Stomach (tissue), 4 donors: ENCODE measurements around the gene WDR64.

Source experiments
- POLR2AphosphoS5 ChIP-seq, 3 donors: sonication (generic); formaldehyde crosslinking; IDR thresholded peaks; one replicate each; pipeline ENCODE4 v1.6.1; 2016; ENCODE audit warnings: antibody characterized with exemption in 3 of 3
- TF ChIP-seq, protein P1 (sequence below), 7 experiments: fragments of 450-650 bp in 4 of 7; fragments of 200-600 bp in 3 of 7; sonication (generic) in 3 of 7; IDR thresholded peaks; one replicate each; pipeline ENCODE4 v1.5.1; 2016 to 2019; ENCODE audit warnings: antibody characterized with exemption in 7 of 7, control low read depth in 2 of 7, mild to moderate bottlenecking in 1 of 7

DNA sequence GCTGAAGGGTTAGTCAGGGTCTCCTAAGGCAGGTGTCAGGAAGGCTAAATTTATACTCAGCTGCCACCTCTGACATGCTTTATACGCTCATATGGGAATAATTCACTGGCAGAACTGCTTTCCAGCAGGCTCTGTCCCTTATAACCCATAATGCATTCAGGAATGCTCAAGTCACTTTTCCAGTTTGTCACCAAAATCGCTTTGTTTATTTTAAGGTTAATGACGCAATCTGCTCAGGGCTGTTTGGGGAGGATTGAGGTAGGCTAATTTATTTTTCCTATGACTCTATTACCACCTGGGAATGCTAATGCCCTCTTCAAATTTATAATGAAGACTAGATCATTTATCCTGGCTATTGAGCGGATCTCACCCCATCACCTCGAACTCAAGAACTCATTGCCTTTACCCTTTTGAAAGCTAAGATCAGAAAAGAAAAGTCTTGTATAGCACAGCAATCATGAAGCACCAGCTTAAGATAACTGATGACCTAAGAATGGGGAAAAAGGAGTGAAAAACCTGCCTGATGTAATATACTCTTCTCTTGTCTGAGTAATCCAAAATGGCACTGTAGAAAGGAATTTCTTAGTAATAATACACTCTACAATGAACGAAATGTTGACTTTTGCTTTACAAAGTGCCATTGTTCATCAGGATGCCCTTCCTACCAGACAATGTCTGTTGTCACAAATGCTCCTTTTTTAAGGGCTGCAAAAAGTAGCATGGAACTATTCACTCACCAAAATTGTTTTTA is 98.0 kb downstream of the WDR64 start:
- TF ChIP-seq, protein P1, sequence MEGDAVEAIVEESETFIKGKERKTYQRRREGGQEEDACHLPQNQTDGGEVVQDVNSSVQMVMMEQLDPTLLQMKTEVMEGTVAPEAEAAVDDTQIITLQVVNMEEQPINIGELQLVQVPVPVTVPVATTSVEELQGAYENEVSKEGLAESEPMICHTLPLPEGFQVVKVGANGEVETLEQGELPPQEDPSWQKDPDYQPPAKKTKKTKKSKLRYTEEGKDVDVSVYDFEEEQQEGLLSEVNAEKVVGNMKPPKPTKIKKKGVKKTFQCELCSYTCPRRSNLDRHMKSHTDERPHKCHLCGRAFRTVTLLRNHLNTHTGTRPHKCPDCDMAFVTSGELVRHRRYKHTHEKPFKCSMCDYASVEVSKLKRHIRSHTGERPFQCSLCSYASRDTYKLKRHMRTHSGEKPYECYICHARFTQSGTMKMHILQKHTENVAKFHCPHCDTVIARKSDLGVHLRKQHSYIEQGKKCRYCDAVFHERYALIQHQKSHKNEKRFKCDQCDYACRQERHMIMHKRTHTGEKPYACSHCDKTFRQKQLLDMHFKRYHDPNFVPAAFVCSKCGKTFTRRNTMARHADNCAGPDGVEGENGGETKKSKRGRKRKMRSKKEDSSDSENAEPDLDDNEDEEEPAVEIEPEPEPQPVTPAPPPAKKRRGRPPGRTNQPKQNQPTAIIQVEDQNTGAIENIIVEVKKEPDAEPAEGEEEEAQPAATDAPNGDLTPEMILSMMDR (IDR thresholded peaks at IDR 0.05), result no peak
- no peak for TF ChIP-seq POLR2AphosphoS5 (IDR thresholded peaks at IDR 0.05)
